HEK293 (cell line): Measurements from ENCODE around the gene LHFPL6.

Source experiments
- BCL11B ChIP-seq: fragments of 450-650 bp; formaldehyde crosslinking; IDR thresholded peaks from 2 replicates; pipeline ENCODE4 v1.5.1; 2016; ENCODE audit warnings: low read depth, missing biosample characterization, missing genetic modification characterization
- GLI2 ChIP-seq: fragments of 450-650 bp; formaldehyde crosslinking; IDR thresholded peaks from 2 replicates; pipeline ENCODE4; 2017; ENCODE audit warnings: missing biosample characterization, missing genetic modification characterization, low read depth, borderline replicate concordance
- HOXD13 ChIP-seq: sonication (generic); formaldehyde crosslinking; IDR thresholded peaks from 2 replicates; pipeline ENCODE4 v1.8.0; 2022; ENCODE audit warnings: missing genetic modification reagents, borderline replicate concordance
- KLF7 ChIP-seq: fragments of 450-650 bp; formaldehyde crosslinking; IDR thresholded peaks from 2 replicates; pipeline ENCODE4 v1.5.1; 2016; ENCODE audit warnings: missing biosample characterization, missing genetic modification characterization, borderline replicate concordance
- PRDM1 ChIP-seq: fragments of 450-650 bp; formaldehyde crosslinking; IDR thresholded peaks from 2 replicates; pipeline ENCODE4; 2016; ENCODE audit warnings: missing biosample characterization, missing genetic modification characterization
- PRDM10 ChIP-seq: fragments of 450-650 bp; formaldehyde crosslinking; IDR thresholded peaks from 2 replicates; pipeline ENCODE4 v1.5.1; 2016; ENCODE audit warnings: missing biosample characterization, missing genetic modification characterization
- ZBTB48 ChIP-seq: fragments of 450-650 bp; formaldehyde crosslinking; IDR thresholded peaks from 2 replicates; pipeline ENCODE4 v1.5.1; 2016; ENCODE audit warnings: missing biosample characterization, missing genetic modification characterization
- ZBTB8A ChIP-seq: fragments of 450-650 bp; formaldehyde crosslinking; IDR thresholded peaks from 2 replicates; pipeline ENCODE4 v1.5.1; 2016; ENCODE audit warnings: missing biosample characterization, missing genetic modification characterization
- ZNF10 ChIP-seq: fragments of 450-650 bp; formaldehyde crosslinking; IDR thresholded peaks from 2 replicates; pipeline ENCODE4 v1.5.1; 2017; ENCODE audit warnings: missing biosample characterization, missing genetic modification characterization
- ZNF121 ChIP-seq: fragments of 450-650 bp; formaldehyde crosslinking; IDR thresholded peaks from 2 replicates; pipeline ENCODE4 v1.5.1; 2016; ENCODE audit warnings: missing biosample characterization, missing genetic modification characterization
- ZNF211 ChIP-seq: fragments of 450-650 bp; formaldehyde crosslinking; IDR thresholded peaks from 2 replicates; pipeline ENCODE4 v1.5.1; 2016; ENCODE audit warnings: low read depth, missing biosample characterization, missing genetic modification characterization
- ZNF354C ChIP-seq: fragments of 450-650 bp; formaldehyde crosslinking; IDR thresholded peaks from 2 replicates; pipeline ENCODE4 v1.5.1; 2016; ENCODE audit warnings: missing biosample characterization, missing genetic modification characterization, low read depth, borderline replicate concordance
- ZNF426 ChIP-seq: fragments of 450-650 bp; formaldehyde crosslinking; IDR thresholded peaks from 2 replicates; pipeline ENCODE4 v1.5.1; 2017; ENCODE audit warnings: missing biosample characterization, missing genetic modification characterization, mild to moderate bottlenecking, inconsistent platforms, moderate library complexity
- ZNF473 ChIP-seq: fragments of 450-650 bp; formaldehyde crosslinking; IDR thresholded peaks from 2 replicates; pipeline ENCODE4 v1.5.1; 2017; ENCODE audit warnings: missing biosample characterization, missing genetic modification characterization
- ZNF501 ChIP-seq: fragments of 450-650 bp; formaldehyde crosslinking; IDR thresholded peaks from 2 replicates; pipeline ENCODE4 v1.5.1; 2016; ENCODE audit warnings: missing biosample characterization, missing genetic modification characterization
- ZNF629 ChIP-seq: fragments of 450-650 bp; formaldehyde crosslinking; IDR thresholded peaks from 2 replicates; pipeline ENCODE4 v1.5.1; 2017; ENCODE audit warnings: missing biosample characterization, missing genetic modification characterization
- ZNF664 ChIP-seq: fragments of 450-650 bp; formaldehyde crosslinking; IDR thresholded peaks from 2 replicates; pipeline ENCODE4 v1.5.1; 2016; ENCODE audit warnings: missing biosample characterization, missing genetic modification characterization
- ZNF677 ChIP-seq: fragments of 450-650 bp; IDR thresholded peaks from 2 replicates; pipeline ENCODE4 v1.5.0; 2018; ENCODE audit warnings: missing biosample characterization, mild to moderate bottlenecking, missing genetic modification characterization, moderate library complexity
- ZNF768 ChIP-seq: fragments of 450-650 bp; formaldehyde crosslinking; IDR thresholded peaks from 2 replicates; pipeline ENCODE4 v1.5.1; 2018; ENCODE audit warnings: missing biosample characterization, mild to moderate bottlenecking, missing genetic modification characterization
- ZNF776 ChIP-seq: fragments of 450-650 bp; formaldehyde crosslinking; IDR thresholded peaks from 2 replicates; pipeline ENCODE4 v1.5.0; 2017; ENCODE audit warnings: missing biosample characterization, missing genetic modification characterization, borderline replicate concordance
- ZSCAN16 ChIP-seq: fragments of 450-650 bp; formaldehyde crosslinking; IDR thresholded peaks from 2 replicates; pipeline ENCODE4 v1.5.1; 2016; ENCODE audit warnings: missing biosample characterization, missing genetic modification characterization
- ZSCAN18 ChIP-seq: fragments of 450-650 bp; formaldehyde crosslinking; IDR thresholded peaks from 2 replicates; pipeline ENCODE4 v1.5.1; 2016; ENCODE audit warnings: missing biosample characterization, missing genetic modification characterization
- ZSCAN5A ChIP-seq: fragments of 450-650 bp; formaldehyde crosslinking; IDR thresholded peaks from 2 replicates; pipeline ENCODE4 v1.5.1; 2016; ENCODE audit warnings: missing biosample characterization, missing genetic modification characterization
- TF ChIP-seq, protein P1 (sequence below): fragments of 450-650 bp; formaldehyde crosslinking; conservative IDR thresholded peaks from 2 replicates; pipeline ENCODE4 v1.5.1; 2016; ENCODE audit warnings: low read depth, missing biosample characterization, missing genetic modification characterization
- TF ChIP-seq, protein P2 (sequence below): fragments of 450-650 bp; formaldehyde crosslinking; IDR thresholded peaks from 2 replicates; pipeline ENCODE4 v1.5.1; 2016; ENCODE audit warnings: missing biosample characterization, missing genetic modification characterization
- TF ChIP-seq, protein P3 (sequence below): fragments of 450-650 bp; formaldehyde crosslinking; IDR thresholded peaks from 2 replicates; pipeline ENCODE4 v1.5.1; 2016; ENCODE audit warnings: missing biosample characterization, missing genetic modification characterization

LHFPL6 gene

GRCh38 chr13:39385621-39386231, 217.3 kb downstream of the LHFPL6 start (continued):
- TF ChIP-seq ZNF677 (tag by site-specific recombination): no peak
- 0 out of 2 replicates have a peak, but pooled peaks have one; percentile 61 for TF ChIP-seq BCL11B
- TF ChIP-seq PRDM1: peak; percentile 44
- no peak for TF ChIP-seq ZNF768 (tag by site-specific recombination)
- TF ChIP-seq ZNF354C (tag by site-specific recombination): no peak
- peak; percentile 64; the same call in 1 of the 2 replicates for TF ChIP-seq HOXD13 (CRISPR knock-in tag)
- TF ChIP-seq ZNF776 (tag by site-specific recombination): no peak
- 0 out of 2 replicates have a peak, but pooled peaks have one; percentile 8 for TF ChIP-seq ZNF426
- TF ChIP-seq, protein P1, sequence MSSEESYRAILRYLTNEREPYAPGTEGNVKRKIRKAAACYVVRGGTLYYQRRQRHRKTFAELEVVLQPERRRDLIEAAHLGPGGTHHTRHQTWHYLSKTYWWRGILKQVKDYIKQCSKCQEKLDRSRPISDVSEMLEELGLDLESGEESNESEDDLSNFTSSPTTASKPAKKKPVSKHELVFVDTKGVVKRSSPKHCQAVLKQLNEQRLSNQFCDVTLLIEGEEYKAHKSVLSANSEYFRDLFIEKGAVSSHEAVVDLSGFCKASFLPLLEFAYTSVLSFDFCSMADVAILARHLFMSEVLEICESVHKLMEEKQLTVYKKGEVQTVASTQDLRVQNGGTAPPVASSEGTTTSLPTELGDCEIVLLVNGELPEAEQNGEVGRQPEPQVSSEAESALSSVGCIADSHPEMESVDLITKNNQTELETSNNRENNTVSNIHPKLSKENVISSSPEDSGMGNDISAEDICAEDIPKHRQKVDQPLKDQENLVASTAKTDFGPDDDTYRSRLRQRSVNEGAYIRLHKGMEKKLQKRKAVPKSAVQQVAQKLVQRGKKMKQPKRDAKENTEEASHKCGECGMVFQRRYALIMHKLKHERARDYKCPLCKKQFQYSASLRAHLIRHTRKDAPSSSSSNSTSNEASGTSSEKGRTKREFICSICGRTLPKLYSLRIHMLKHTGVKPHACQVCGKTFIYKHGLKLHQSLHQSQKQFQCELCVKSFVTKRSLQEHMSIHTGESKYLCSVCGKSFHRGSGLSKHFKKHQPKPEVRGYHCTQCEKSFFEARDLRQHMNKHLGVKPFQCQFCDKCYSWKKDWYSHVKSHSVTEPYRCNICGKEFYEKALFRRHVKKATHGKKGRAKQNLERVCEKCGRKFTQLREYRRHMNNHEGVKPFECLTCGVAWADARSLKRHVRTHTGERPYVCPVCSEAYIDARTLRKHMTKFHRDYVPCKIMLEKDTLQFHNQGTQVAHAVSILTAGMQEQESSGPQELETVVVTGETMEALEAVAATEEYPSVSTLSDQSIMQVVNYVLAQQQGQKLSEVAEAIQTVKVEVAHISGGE: no peak
- no peak for TF ChIP-seq ZNF211
- TF ChIP-seq ZNF629 (tag by site-specific recombination): peak; percentile 83
- peak; percentile 91 for TF ChIP-seq ZNF664
- TF ChIP-seq ZNF121 (tag by site-specific recombination): peak; percentile 37; the same call in 1 of the 2 replicates
- peak; percentile 48; the same call in 1 of the 2 replicates for TF ChIP-seq PRDM10
- TF ChIP-seq ZNF10: 0 out of 2 replicates have a peak, but pooled peaks have one; percentile 16
- peak; percentile 85 for TF ChIP-seq GLI2 (tag by site-specific recombination)
- TF ChIP-seq, protein P2, sequence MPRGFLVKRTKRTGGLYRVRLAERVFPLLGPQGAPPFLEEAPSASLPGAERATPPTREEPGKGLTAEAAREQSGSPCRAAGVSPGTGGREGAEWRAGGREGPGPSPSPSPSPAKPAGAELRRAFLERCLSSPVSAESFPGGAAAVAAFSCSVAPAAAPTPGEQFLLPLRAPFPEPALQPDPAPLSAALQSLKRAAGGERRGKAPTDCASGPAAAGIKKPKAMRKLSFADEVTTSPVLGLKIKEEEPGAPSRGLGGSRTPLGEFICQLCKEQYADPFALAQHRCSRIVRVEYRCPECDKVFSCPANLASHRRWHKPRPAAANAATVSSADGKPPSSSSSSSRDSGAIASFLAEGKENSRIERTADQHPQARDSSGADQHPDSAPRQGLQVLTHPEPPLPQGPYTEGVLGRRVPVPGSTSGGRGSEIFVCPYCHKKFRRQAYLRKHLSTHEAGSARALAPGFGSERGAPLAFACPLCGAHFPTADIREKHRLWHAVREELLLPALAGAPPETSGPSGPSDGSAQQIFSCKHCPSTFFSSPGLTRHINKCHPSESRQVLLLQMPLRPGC: peak; percentile 78
- TF ChIP-seq, protein P3, sequence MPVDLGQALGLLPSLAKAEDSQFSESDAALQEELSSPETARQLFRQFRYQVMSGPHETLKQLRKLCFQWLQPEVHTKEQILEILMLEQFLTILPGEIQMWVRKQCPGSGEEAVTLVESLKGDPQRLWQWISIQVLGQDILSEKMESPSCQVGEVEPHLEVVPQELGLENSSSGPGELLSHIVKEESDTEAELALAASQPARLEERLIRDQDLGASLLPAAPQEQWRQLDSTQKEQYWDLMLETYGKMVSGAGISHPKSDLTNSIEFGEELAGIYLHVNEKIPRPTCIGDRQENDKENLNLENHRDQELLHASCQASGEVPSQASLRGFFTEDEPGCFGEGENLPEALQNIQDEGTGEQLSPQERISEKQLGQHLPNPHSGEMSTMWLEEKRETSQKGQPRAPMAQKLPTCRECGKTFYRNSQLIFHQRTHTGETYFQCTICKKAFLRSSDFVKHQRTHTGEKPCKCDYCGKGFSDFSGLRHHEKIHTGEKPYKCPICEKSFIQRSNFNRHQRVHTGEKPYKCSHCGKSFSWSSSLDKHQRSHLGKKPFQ (tag by site-specific recombination): peak; percentile 99
- TF ChIP-seq ZBTB48: no peak
- TF ChIP-seq ZNF473: no peak
- TF ChIP-seq ZSCAN16: 0 out of 2 replicates have a peak, but pooled peaks have one; percentile 31
- TF ChIP-seq ZSCAN5A (tag by site-specific recombination): no peak
- TF ChIP-seq ZSCAN18 (tag by site-specific recombination): no peak
- TF ChIP-seq ZBTB8A (tag by site-specific recombination): peak; percentile 84; the same call in 1 of the 2 replicates
- TF ChIP-seq KLF7 (tag by site-specific recombination): peak; percentile 80; the same call in 1 of the 2 replicates
- TF ChIP-seq ZNF501: peak; percentile 39; the same call in 1 of the 2 replicates
